ENCODE results near the gene MED10. TPM values are rescaled to one million over a fixed set of nuclear protein-coding genes. Genes with fewer than 3 reads are reported as not detected.

The MED10 gene, protein sequence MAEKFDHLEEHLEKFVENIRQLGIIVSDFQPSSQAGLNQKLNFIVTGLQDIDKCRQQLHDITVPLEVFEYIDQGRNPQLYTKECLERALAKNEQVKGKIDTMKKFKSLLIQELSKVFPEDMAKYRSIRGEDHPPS
- total RNA-seq (10 to 100 TPM; 61.2 to 64.7 TPM), polyA plus RNA-seq (100 to 1,000 TPM; 105 to 147 TPM)

DNA sequence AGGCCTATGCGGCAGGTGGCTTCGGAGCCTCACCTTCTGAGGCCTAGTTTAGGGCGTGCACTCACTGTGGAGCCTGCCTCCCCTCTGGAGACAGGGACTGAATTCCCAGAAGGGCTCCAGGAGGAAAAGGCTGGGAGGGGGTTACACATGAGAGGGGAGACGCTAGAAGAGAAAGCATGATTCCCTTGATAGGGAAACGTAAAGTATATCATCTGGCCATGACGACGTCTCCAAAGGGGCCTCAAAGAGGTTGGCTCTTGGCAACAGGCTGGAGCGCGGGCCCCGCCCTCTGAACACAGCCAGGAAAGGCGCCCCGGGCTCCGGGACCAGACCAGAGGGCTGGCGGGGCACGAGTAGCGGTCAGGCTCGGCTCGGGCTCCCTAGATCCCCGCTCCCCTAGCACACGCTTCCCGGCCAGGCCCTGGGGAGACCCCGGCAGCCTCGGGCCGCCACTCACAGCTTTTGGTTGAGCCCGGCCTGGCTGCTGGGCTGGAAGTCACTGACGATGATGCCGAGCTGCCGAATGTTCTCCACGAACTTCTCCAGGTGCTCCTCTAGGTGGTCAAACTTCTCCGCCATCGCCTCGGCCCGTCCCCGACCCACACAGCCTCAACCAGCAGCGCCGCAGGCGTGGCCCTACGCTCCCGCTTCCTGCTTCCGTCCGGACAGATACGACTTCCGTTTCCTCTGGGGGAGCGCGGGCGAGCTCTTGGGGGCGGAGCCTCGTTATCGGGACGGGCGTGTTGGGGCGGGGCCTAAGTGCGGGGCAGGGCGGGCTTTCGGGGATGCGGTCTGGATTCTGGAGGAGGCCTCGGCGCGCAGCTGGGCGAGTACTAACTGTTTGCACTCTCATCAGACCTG lies at the start of gene MED10:
MED10 (minus strand) TSS at position 643 of the 861 bp plus-strand sequence; CDS start at position 579, 64 bp downstream.
- CTCF ChIA-PET (ENCODE audit: partially characterized antibody) = interaction anchor here (1.0 to 1.2 kb wide), 2 partner anchors 25 to 255 kb away, joined by 3 read pairs; partner anchors contain the start of genes NSUN2 and SRD5A1
- DNase-seq = peak; percentile 91 to 95 (median 92)
- Histone ChIP-seq H3K9me3 (ENCODE audit: control insufficient read depth in 1 of 2, low read length in 2 of 2) (no peaks in the 10 kb centered on the region), H3K36me3 (ENCODE audit: insufficient read depth, low read length) (peaks cover 38% of the 10 kb centered on the region), H3K27me3 (ENCODE audit: insufficient read depth, low read length) (no peaks in the 10 kb centered on the region), H3K27ac (ENCODE audit: low read depth, low read length) (peak within 1 kb of the TSS; percentile 86), H3K4me3 (ENCODE audit: low read length in 2 of 2) (peak within 1 kb of the TSS; percentile 89 to 90), H3K4me1 (ENCODE audit: insufficient read depth, low read length) (peaks cover 34% of the 10 kb centered on the region)
- Mint-ChIP-seq H3K27ac (peak within 1 kb of the TSS; percentile 95 to 100 (median 98)), H3K36me3 (peaks cover 42 to 50% of the 10 kb centered on the region in 2 donors), H3K4me1 (peaks cover 35 to 62% (median 49%) of the 10 kb centered on the region in 4 donors), H3K9me3 (no peaks in the 10 kb centered on the region), H3K4me3 (peak within 1 kb of the TSS; percentile 96 to 100 (median 99)), H3K27me3 (no peaks in the 10 kb centered on the region)
- POLR2A ChIA-PET (ENCODE audit: partially characterized antibody) = interaction anchor here (0.8 to 2.6 kb wide), 11 partner anchors 8 to 1491 kb away, joined by 3 to 16 read pairs (median 4); partner anchors contain the start of genes FASTKD3, ICE1, MTRR and NSUN2
- intact Hi-C loops (cut with micrococcal nuclease) = loop anchor here (1.0 to 10.0 kb wide), 5 partner anchors 255 to 956 kb away; partner anchors contain the start of genes ICE1, NSUN2, SRD5A1 and TENT4A

DNA sequence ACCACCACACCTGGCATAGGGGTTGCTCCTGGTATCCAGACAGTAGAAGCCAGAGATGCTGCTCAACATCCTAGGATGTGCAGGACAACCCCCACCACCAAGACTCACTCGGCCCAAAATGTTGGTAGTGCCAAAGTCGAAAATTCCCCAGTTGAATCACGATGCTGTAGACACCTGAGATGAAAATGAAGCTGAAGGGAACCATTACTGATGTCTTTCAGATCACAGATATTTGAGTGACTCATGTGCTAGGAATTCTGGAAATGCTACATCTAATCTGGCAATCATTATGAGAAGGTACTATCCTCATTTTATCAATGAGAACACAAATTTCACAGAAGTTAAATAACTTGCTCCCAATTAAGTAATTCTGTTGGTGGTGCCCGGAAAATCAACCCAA lies 49.3 kb upstream of the MED10 start:
- Mint-ChIP-seq H3K27ac (no peak overlapping the region), H3K36me3 (no peaks in the 10 kb centered on the region), H3K4me1 (no peaks in the 10 kb centered on the region), H3K27me3 (peaks cover 18 to 19% of the 10 kb centered on the region in 2 donors), H3K4me3 (no peak overlapping the region), H3K9me3 (peaks cover 0 to 2% (median 0%) of the 10 kb centered on the region in 8 donors)
- no peak for DNase-seq
- POLR2A ChIA-PET (ENCODE audit: partially characterized antibody) = no interaction called here
- Histone ChIP-seq H3K27ac (ENCODE audit: low read depth, low read length) (no peak overlapping the region), H3K36me3 (ENCODE audit: insufficient read depth, low read length) (no peaks in the 10 kb centered on the region), H3K4me3 (ENCODE audit: low read length in 2 of 2) (no peak overlapping the region), H3K27me3 (ENCODE audit: insufficient read depth, low read length) (no peaks in the 10 kb centered on the region), H3K4me1 (ENCODE audit: insufficient read depth, low read length) (no peaks in the 10 kb centered on the region), H3K9me3 (ENCODE audit: control insufficient read depth in 1 of 2, low read length in 2 of 2) (no peaks in the 10 kb centered on the region)
- CTCF ChIA-PET (ENCODE audit: partially characterized antibody) = no interaction called here
- intact Hi-C loops (cut with micrococcal nuclease) = no loop called here

DNA sequence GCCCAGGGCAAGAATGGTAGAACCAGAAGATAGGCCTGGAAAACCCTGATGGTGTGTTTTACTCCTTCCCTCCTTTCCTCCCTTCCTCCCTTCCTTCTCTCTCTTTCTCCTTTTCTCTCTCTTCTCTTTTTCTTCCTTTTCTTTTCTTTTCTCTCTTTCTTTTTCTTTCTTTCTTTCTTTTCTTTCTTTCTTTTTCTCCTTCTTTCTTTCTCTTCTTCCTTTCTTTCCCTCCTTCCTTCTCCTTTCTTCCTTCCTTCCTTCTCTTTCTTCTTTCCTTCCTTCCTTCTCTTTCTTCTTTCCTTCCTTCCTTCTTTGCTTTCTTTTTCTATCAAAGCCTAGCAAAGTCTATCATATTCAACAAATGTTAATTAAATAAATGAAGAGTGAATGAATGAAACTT lies 46.4 kb upstream of the MED10 start:
- no peaks in the 10 kb centered on the region for H3K27me3 ChIP-seq (ENCODE audit: insufficient read depth, low read length)
- no peaks in the 10 kb centered on the region for H3K36me3 ChIP-seq (ENCODE audit: insufficient read depth, low read length)
- POLR2A ChIA-PET (ENCODE audit: partially characterized antibody) = no interaction called here
- peaks cover 0 to 2% (median 0%) of the 10 kb centered on the region in 8 donors for H3K9me3 Mint-ChIP-seq
- H3K4me3 Mint-ChIP-seq = no peak overlapping the region
- no peak overlapping the region for H3K4me3 ChIP-seq (ENCODE audit: low read length in 2 of 2)
- intact Hi-C loops (cut with micrococcal nuclease) = no loop called here
- no peak overlapping the region for H3K27ac Mint-ChIP-seq
- H3K9me3 ChIP-seq (ENCODE audit: control insufficient read depth in 1 of 2, low read length in 2 of 2) = no peaks in the 10 kb centered on the region
- H3K27me3 Mint-ChIP-seq = peaks cover 12 to 14% of the 10 kb centered on the region in 2 donors
- no peak overlapping the region for H3K27ac ChIP-seq (ENCODE audit: low read depth, low read length)
- H3K36me3 Mint-ChIP-seq = no peaks in the 10 kb centered on the region
- CTCF ChIA-PET (ENCODE audit: partially characterized antibody) = no interaction called here
- no peaks in the 10 kb centered on the region for H3K4me1 ChIP-seq (ENCODE audit: insufficient read depth, low read length)
- no peaks in the 10 kb centered on the region for H3K4me1 Mint-ChIP-seq
- no peak for DNase-seq

DNA sequence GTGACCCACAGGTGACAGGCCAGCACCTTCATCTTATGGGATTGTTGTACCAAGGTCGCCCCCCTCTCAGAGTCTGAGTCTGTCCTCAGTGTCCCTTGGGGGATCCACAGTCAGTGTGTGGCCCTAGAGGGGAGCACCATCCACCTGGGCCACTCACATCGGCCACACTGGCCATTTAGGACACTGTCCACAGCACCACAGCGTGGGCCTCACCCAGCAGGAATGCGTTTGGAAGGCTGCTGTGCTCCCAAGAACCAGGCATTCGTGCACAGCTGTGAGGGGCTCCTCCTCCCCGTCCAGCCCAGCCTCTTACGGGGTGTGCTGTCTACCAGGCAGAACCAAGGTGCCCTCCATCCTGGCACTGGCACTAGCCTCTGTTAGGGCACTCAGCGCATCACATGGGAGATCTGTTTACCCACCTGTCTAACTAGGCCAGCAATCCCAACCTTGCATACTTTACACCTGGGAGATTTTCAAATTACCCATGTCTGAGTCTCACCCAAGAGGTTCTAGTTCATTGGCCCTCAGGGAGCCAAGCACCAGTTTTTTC lies 45.8 kb upstream of the MED10 start:
- H3K27me3 Mint-ChIP-seq = peaks cover 12 to 14% of the 10 kb centered on the region in 2 donors
- H3K4me3 ChIP-seq (ENCODE audit: low read length in 2 of 2) = no peak overlapping the region
- ChIA-PET POLR2A (ENCODE audit: partially characterized antibody) (no interaction called here), CTCF (ENCODE audit: partially characterized antibody) (no interaction called here)
- DNase-seq = no peak
- H3K4me3 Mint-ChIP-seq = no peak overlapping the region
- H3K4me1 ChIP-seq (ENCODE audit: insufficient read depth, low read length) = no peaks in the 10 kb centered on the region
- no peaks in the 10 kb centered on the region for H3K36me3 Mint-ChIP-seq
- H3K9me3 Mint-ChIP-seq = peaks cover 0 to 2% (median 0%) of the 10 kb centered on the region in 8 donors
- no peaks in the 10 kb centered on the region for H3K4me1 Mint-ChIP-seq
- no peak overlapping the region for H3K27ac ChIP-seq (ENCODE audit: low read depth, low read length)
- peak overlapping the region in 1 of 7 donors; percentile 31 for H3K27ac Mint-ChIP-seq
- no peaks in the 10 kb centered on the region for H3K36me3 ChIP-seq (ENCODE audit: insufficient read depth, low read length)
- no peaks in the 10 kb centered on the region for H3K9me3 ChIP-seq (ENCODE audit: control insufficient read depth in 1 of 2, low read length in 2 of 2)
- intact Hi-C loops (cut with micrococcal nuclease) = no loop called here
- H3K27me3 ChIP-seq (ENCODE audit: insufficient read depth, low read length) = no peaks in the 10 kb centered on the region

DNA sequence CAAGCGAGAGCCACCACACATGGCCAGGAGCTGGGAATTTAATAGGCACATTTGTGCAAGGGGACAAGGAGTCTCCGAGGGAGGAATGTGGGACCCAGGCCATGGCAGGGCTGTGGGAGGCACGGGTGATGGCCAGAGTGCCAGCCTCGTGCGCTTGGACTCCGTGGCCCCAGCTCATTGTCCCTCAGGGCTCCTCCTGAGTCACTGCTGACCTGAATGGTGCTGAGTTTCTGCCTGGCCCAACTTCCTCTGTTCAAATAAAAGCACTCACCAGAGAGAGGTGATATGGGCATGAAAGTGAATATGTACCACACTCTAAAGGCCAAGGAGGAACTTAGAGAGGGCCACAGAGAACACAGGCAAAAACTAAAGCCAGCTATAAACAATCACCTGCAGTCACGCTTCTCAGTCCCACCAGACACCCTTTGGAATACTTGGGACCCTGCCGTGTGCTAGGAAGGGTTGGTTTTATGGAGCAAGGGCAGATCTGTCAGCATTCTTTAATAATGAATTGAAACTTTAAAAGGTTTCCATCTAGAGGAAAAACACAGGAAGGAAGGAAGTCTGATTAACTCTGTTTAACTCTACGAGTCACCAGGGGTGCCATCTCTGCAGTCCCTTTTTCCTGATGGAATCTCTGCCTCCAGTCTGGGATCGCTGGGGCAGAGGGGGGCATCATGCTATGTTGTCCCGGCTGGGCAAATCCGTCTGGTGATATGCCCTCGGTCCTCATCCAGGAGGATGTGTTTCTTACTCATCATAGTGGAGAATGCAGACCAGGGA lies 45.2 kb upstream of the MED10 start:
- peaks cover 0 to 2% (median 0%) of the 10 kb centered on the region in 8 donors for H3K9me3 Mint-ChIP-seq
- H3K27me3 Mint-ChIP-seq = peaks cover 12 to 13% of the 10 kb centered on the region in 2 donors
- Histone ChIP-seq H3K9me3 (ENCODE audit: control insufficient read depth in 1 of 2, low read length in 2 of 2) (no peaks in the 10 kb centered on the region), H3K27ac (ENCODE audit: low read depth, low read length) (no peak overlapping the region), H3K4me3 (ENCODE audit: low read length in 2 of 2) (no peak overlapping the region), H3K36me3 (ENCODE audit: insufficient read depth, low read length) (no peaks in the 10 kb centered on the region), H3K27me3 (ENCODE audit: insufficient read depth, low read length) (no peaks in the 10 kb centered on the region), H3K4me1 (ENCODE audit: insufficient read depth, low read length) (no peaks in the 10 kb centered on the region)
- H3K4me1 Mint-ChIP-seq = no peaks in the 10 kb centered on the region
- intact Hi-C loops (cut with micrococcal nuclease) = no loop called here
- ChIA-PET CTCF (ENCODE audit: partially characterized antibody) (no interaction called here), POLR2A (ENCODE audit: partially characterized antibody) (no interaction called here)
- peak overlapping the region in 1 of 7 donors; percentile 31 for H3K27ac Mint-ChIP-seq
- H3K4me3 Mint-ChIP-seq = no peak overlapping the region
- H3K36me3 Mint-ChIP-seq = no peaks in the 10 kb centered on the region
- no peak for DNase-seq

DNA sequence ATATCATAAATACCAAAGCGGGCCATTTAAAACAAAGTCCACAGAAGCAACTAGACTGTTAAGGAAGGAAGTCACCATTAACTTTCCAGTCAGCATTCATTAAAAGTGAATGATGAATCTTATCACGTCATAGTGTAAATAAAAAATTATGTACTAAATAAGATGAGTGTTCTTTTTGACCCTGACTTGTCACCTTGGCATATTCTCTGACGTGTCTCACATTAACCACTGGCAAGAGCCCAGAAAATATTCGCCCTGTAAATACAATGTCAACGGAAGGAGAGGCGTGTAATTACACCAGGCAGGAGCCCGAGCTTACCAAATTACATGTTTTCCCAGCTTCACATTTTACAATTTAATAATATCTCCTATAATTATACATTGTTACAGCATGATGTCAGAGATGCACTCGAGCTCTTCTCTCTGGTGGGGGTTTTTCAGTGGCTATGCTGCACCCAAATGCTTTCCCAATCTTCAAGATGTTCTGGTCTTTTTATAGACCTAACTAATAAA lies 41.0 kb upstream of the MED10 start:
- no peaks in the 10 kb centered on the region for H3K9me3 Mint-ChIP-seq

More for the DNA sequence above, 41.0 kb upstream of the MED10 start:
- Histone ChIP-seq H3K27ac (ENCODE audit: low read depth, low read length) (no peak overlapping the region), H3K4me3 (ENCODE audit: low read length in 2 of 2) (no peak overlapping the region), H3K36me3 (ENCODE audit: insufficient read depth, low read length) (no peaks in the 10 kb centered on the region), H3K27me3 (ENCODE audit: insufficient read depth, low read length) (no peaks in the 10 kb centered on the region), H3K9me3 (ENCODE audit: control insufficient read depth in 1 of 2, low read length in 2 of 2) (no peaks in the 10 kb centered on the region), H3K4me1 (ENCODE audit: insufficient read depth, low read length) (no peaks in the 10 kb centered on the region)
- Mint-ChIP-seq H3K27me3 (peaks cover 5% of the 10 kb centered on the region in 2 donors), H3K36me3 (no peaks in the 10 kb centered on the region), H3K4me1 (no peaks in the 10 kb centered on the region), H3K27ac (no peak overlapping the region), H3K4me3 (no peak overlapping the region)
- ChIA-PET POLR2A (ENCODE audit: partially characterized antibody) (no interaction called here), CTCF (ENCODE audit: partially characterized antibody) (no interaction called here)
- intact Hi-C loops (cut with micrococcal nuclease) = no loop called here
- DNase-seq = no peak

Data from CD4-positive, alpha-beta memory T cell (primary cell).